Subcutaneous preadipocyte (primary cell): ENCODE data around the gene FADD. TPM values are rescaled to one million over a fixed set of nuclear protein-coding genes. Genes with fewer than 3 reads are reported as not detected.

Experiments used
- total RNA-seq: library from RNA; depleted of rRNA; stranded (reverse); fragments of >200 nt; gene quantifications from 2 replicates; pipeline ENCODE4 v1.2.3, GENCODE V29; 2012

FADD gene, protein sequence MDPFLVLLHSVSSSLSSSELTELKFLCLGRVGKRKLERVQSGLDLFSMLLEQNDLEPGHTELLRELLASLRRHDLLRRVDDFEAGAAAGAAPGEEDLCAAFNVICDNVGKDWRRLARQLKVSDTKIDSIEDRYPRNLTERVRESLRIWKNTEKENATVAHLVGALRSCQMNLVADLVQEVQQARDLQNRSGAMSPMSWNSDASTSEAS
- 36.0 and 38.2 TPM in 2 replicates for total RNA-seq

DNA sequence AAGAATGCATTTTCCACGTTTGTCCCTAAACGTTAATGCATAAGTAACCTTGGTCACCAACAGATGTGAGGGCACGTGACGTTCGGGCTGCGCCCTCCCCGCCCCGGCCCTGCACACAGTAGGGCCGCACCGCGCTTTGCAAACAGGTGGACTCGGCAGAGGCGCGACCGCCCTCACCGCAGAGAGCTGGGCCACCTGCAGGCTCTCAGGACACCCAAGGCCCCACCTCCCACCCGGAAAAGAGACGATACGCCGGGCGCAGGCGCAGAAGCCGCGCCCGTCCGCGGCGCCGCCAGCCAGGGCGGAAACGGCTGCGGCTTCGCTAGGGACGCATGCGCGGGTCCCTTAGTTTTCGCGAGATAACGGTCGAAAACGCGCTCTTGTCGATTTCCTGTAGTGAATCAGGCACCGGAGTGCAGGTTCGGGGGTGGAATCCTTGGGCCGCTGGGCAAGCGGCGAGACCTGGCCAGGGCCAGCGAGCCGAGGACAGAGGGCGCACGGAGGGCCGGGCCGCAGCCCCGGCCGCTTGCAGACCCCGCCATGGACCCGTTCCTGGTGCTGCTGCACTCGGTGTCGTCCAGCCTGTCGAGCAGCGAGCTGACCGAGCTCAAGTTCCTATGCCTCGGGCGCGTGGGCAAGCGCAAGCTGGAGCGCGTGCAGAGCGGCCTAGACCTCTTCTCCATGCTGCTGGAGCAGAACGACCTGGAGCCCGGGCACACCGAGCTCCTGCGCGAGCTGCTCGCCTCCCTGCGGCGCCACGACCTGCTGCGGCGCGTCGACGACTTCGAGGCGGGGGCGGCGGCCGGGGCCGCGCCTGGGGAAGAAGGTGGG, at the start of gene FADD:
FADD (plus strand) TSS at position 377 of the 831 bp plus-strand sequence; CDS start at position 541, 164 bp downstream.

Other genes starting within 250 kb of the FADD start
- not detected in 2 replicates for gene ANO1, start 125.0 kb upstream of the FADD start, total RNA-seq
- gene PPFIA1, start 67.4 kb downstream of the FADD start, total RNA-seq, result 33.1 and 37.3 TPM in 2 replicates
- gene CTTN, start 195.2 kb downstream of the FADD start, total RNA-seq, result 270 and 279 TPM in 2 replicates